Stimulated activated CD4-positive, alpha-beta T cell treated with anti-CD3 and anti-CD28 coated beads, TNF-alpha, amount 100 ng/mL, for 48 hours (primary cell): ENCODE measurements around the gene ADORA2A.
A peak's percentile ranks its signal among the peaks of the same experiment; 100 is the strongest.

ENCODE experiments used
- DNase-seq, 3 donors: peaks; one replicate each; pipeline ENCODE4 v3.0.0-alpha.2; 2020; ENCODE audit warnings: low read depth in 3 of 3

The ADORA2A gene

GRCh38 chr22:24453853-24454252 is 26.5 kb downstream of the ADORA2A start:
- DNase-seq, result no peak

DNA sequence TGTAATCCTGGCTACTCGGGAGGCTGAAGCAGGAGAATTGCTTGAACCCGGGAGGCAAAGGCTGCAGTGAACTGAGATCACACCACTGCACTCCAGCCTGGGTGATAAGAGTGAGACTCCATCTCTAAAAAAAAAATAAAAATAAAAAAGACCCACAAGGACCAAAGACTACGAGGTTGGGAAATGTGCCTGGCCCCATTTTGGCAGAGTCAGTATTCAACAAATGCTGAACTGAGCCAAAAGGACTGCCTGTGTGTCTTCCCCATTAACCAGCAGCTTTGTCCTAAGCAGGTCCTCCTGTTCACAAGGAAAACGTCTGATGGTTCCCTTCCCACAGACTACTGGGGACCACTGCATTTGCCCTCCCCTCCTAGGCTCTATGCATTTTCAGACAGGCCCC is 27.6 kb downstream of the ADORA2A start:
- no peak for DNase-seq

- DNase-seq, result no peak
Observed at GRCh38 chr22:24455751-24456426, 28.5 kb downstream of the ADORA2A start.

- no peak for DNase-seq
Observed at GRCh38 chr22:24457894-24458420, 30.6 kb downstream of the ADORA2A start.

DNA sequence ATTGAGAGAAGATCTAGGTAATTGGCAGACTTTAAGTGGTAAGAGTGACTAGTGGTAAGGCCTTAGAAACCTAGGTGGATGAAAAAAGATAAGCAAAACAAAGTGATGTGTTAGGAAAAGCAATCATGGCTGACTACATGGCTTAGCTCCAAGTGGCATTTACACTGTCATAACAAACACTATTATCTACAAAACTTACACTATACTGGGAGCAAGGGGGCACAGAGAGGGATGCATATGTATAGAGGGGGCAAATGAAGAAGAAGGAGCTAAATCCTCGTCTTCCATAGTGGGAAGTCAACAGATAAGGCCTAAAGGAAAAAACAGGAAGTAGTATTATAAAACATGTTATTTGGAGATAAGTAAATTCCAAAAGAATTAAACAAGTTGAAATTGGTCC is 32.5 kb downstream of the ADORA2A start:
- DNase-seq, result no peak

- DNase-seq, result no peak
Observed at GRCh38 chr22:24460418-24461089, 33.2 kb downstream of the ADORA2A start.

GRCh38 chr22:24463071-24463760 is 35.8 kb downstream of the ADORA2A start:
- DNase-seq, result no peak

- no peak for DNase-seq
Observed at GRCh38 chr22:24465566-24465965, 38.2 kb downstream of the ADORA2A start.

- DNase-seq, result no peak
Observed at GRCh38 chr22:24465975-24466374, 38.6 kb downstream of the ADORA2A start.

- DNase-seq, result no peak
Observed at GRCh38 chr22:24466716-24467328, 39.4 kb downstream of the ADORA2A start.

DNA sequence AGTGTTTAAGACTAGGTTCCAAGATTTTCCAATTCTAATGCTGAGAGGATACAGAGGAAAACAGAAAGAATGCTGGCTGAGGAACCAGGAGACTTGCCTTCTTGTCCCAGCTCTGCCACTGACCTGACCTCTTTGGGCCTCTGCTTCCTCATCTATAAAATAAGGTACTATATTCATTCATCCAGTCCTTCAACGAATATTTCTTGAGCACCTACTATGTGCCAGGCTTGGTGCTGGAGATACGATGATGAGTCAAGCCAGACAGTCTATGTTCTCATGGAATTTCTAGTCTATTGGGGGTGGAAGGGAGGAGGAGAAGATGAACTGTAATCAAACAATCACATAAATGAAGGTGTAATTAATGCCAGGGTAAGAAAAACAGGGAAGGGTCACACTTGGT is 39.9 kb downstream of the ADORA2A start:
- DNase-seq, result no peak

- no peak for DNase-seq
Observed at GRCh38 chr22:24471570-24471969, 44.2 kb downstream of the ADORA2A start.

DNA sequence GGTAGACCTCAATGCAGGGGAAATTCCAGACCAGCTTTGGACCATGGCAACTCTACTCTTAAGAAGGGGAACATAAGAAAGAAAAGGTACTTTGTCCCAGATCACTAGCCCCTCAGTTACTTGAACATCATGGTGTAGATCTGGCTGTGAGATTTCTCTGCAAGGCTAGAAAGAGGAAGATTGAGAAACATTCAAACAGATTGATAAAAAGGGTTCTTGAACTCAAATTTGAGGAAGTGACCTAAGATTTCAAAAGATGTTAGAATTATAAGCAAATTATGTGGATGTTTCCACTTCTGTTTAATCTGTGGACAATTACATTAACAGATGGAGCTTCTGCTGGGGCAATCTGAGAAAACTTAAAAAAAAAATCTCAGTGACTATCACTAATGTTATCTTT is 45.9 kb downstream of the ADORA2A start:
- DNase-seq, result no peak

DNA sequence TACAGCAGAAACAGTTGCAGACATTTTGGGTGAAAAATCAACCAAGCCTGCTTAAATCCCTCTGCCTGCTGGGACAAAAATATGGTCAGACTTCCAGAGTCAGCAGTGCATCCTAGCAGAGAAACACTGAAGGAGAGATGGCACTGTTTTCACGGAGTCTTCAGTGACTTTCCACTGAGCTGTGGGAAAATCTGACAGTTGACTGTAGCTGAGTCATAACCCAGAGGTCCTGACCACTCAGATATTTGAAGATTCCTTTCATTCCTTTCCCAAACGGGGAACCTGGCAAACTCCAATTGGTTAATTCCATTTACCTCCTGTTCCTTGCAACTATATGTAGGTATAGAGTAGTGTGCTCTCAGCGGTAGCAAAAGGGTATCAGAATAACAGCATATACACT is 46.8 kb downstream of the ADORA2A start:
- no peak for DNase-seq

- DNase-seq, result no peak
Observed at GRCh38 chr22:24474649-24475255, 47.4 kb downstream of the ADORA2A start.

GRCh38 chr22:24481641-24482040 is 54.2 kb downstream of the ADORA2A start:
- no peak for DNase-seq

- DNase-seq, result no peak
Observed at GRCh38 chr22:24482575-24482974, 55.2 kb downstream of the ADORA2A start.

DNA sequence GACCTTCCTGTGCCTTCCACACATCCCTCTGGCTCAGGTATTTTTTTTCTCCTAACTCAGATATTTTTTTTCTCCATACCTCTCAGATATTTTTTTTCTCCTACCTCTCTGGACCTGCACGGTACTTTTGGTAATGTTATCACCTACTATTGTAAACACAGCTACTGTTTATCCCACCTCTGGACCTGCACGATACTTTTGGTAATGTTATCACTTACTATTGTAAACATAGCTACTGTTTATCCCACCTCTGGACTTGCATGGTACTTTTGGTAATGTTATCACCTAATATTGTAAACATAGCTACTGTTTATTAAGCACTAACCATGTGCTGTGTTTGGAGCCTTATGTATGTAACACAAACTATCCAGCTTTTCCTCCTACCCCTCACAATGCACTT is 55.6 kb downstream of the ADORA2A start:
- DNase-seq, result no peak

GRCh38 chr22:24483976-24484545 is 56.7 kb downstream of the ADORA2A start:
- no peak for DNase-seq

DNA sequence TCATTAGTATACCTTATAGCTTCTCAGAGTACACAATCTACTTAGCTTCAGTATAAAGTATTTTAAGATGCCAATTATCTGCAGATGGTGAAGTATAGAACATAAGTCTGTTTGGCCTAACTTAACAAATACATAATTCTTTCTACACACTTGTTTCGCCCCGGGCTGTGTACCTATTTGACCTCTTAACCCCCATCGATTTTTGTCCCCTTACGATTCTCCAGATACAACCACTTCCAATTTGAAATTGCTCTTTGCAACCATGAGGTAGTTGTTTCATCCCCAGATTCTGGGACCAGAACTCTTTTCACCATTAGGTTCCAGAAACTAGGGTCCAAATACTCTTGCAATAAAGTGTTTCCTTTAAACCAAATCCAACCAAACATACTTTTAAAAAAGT is 57.8 kb downstream of the ADORA2A start:
- DNase-seq, result no peak

GRCh38 chr22:24485608-24486007 is 58.2 kb downstream of the ADORA2A start:
- DNase-seq, result no peak

DNA sequence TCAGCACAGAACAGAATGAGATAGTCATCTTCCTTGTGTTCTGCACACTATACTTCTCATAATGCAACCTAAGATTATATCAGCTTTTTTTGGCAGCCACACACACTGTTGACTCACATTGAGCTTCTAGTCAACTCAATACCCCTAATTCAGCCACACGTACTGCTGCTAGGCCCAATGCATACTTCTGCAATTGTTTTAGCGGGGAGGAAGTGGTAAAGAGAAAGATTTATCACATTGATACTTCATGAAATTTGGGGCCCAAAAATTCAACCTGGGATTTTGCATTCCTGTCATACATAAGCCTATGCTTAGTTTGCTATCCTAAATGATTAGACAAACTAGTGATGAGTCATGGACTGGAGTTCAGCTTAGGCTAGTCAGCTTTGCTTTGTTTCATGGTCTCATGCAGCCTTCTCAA is 59.1 kb downstream of the ADORA2A start:
- peak; percentile 7 to 36 (median 13) for DNase-seq
